HepG2 (cell line): ENCODE results near the gene ACOXL. TPM values are rescaled to one million over a fixed set of nuclear protein-coding genes. Genes with fewer than 3 reads are reported as not detected.

Source experiments
- ATAC-seq: fragments of 200-7000 bp; cut with Tn5 transposase; 3 replicates; pipeline ENCODE4 v1.9.1; 2020; ENCODE audit warnings: mild to moderate bottlenecking, moderate library complexity
- BruUV-seq: library from RNA; stranded (reverse); fragments of 400-500 nt; replicated peaks from 2 replicates; lab custom pipeline; 2021; lab: Mats Ljungman, UMichigan
- CTCF ChIA-PET: fragments of 300-600 bp; formaldehyde crosslinking; extraction: SDS; loops from one replicate; lab custom pipeline; 2021; ENCODE audit warnings: low total read pairs, inconsistent platforms, low intra/inter-chr PET ratio; lab: Yijun Ruan, JAX
- POLR2A ChIA-PET: fragments of 350-600 bp; sonication (Branson Sonifier 250); formaldehyde crosslinking; loops from one replicate; lab custom pipeline; 2020; ENCODE audit warnings: antibody characterized with exemption, inconsistent platforms; lab: Yijun Ruan, JAX
- DNase-seq: peaks from one replicate; pipeline ENCODE4 v3.0.0-alpha.2; 2015; ENCODE audit warnings: low spot score
- FAIRE-seq: peaks from 3 replicates; lab custom pipeline; 2011; peaks lifted over from hg19 to GRCh38; lab: Jason Lieb, UNC
- H2AFZ ChIP-seq: one replicate; pipeline ENCODE4 v1.6.1; 2011; ENCODE audit warnings: low read length, inconsistent platforms
- H3K27ac ChIP-seq: fragments of 300-600 bp; 3 replicates; pipeline ENCODE4 v1.8.0; 2011; ENCODE audit warnings: mixed run types, mild to moderate bottlenecking, mixed read lengths, low read length, inconsistent platforms; ENCODE audit not compliant: insufficient read depth; ENCODE audit errors: extremely low read length
- H3K27me3 ChIP-seq, 2 experiments: fragments of 200-600 bp in 1 of 2; 2 replicates in 1 of 2; 3 replicates in 1 of 2; pipeline versions ENCODE4 v1.6.0 to v1.8.0; 2011; ENCODE audit warnings: low read length in 2 of 2, mild to moderate bottlenecking in 2 of 2, moderate library complexity in 2 of 2, inconsistent platforms in 1 of 2; ENCODE audit not compliant: insufficient read depth in 2 of 2, control insufficient read depth in 1 of 2
- H3K36me3 ChIP-seq, 2 experiments: fragments of 200-600 bp in 1 of 2; replicated peaks in 1 of 2; 2 replicates in 1 of 2; 3 replicates in 1 of 2; pipeline versions ENCODE4 v1.5.1 to v1.8.0; 2011; ENCODE audit warnings: low read length in 2 of 2, inconsistent platforms in 1 of 2; ENCODE audit not compliant: insufficient read depth in 2 of 2, control insufficient read depth in 1 of 2
- H3K4me1 ChIP-seq: 2 replicates; pipeline ENCODE4 v1.5.1; 2012; ENCODE audit warnings: low read length, inconsistent platforms; ENCODE audit not compliant: insufficient read depth
- H3K4me2 ChIP-seq: 2 replicates; pipeline ENCODE4 v1.6.0; 2011; ENCODE audit warnings: low read depth, low read length, inconsistent platforms
- H3K4me3 ChIP-seq, 3 experiments: fragments of 200-600 bp in 1 of 3; sonication (generic), shearing (Covaris generic) in 1 of 3; replicated peaks in 1 of 3; 2 replicates each; pipeline ENCODE4 v1.5.1; 2011 to 2016; ENCODE audit warnings: low read length in 3 of 3, inconsistent platforms in 2 of 3, low read depth in 2 of 3, mild to moderate bottlenecking in 2 of 3, control low read depth in 1 of 3, mixed read lengths in 1 of 3; ENCODE audit not compliant: insufficient read depth in 1 of 3
- H3K79me2 ChIP-seq: one replicate; pipeline ENCODE4 v1.6.1; 2011; ENCODE audit warnings: low read length, inconsistent platforms; ENCODE audit not compliant: insufficient read depth
- H3K9ac ChIP-seq: 2 replicates; pipeline ENCODE4 v1.6.0; 2011; ENCODE audit warnings: mild to moderate bottlenecking, low read depth, low read length, inconsistent platforms; ENCODE audit not compliant: insufficient read depth
- H3K9me3 ChIP-seq: 2 replicates; pipeline ENCODE4 v1.5.1; 2012; ENCODE audit warnings: mild to moderate bottlenecking, low read length
- H4K20me1 ChIP-seq: 2 replicates; pipeline ENCODE4 v1.6.0; 2011; ENCODE audit warnings: inconsistent platforms, mild to moderate bottlenecking, low read length, moderate library complexity; ENCODE audit not compliant: insufficient read depth
- IRF2 ChIP-seq: IDR thresholded peaks from 2 replicates; pipeline ENCODE4 v1.6.1; 2018; ENCODE audit warnings: missing genetic modification reagents, missing compliant biosample characterization
- MAFF ChIP-seq: IDR thresholded peaks from 2 replicates; pipeline ENCODE4 v1.6.1; 2011; ENCODE audit warnings: low read depth, low read length, improper control_type of control experiment
- MAZ ChIP-seq, 2 experiments: sonication (generic) in 1 of 2; formaldehyde crosslinking in 1 of 2; IDR thresholded peaks; 2 replicates each; pipeline versions ENCODE4 v1.5.0 to v1.6.1; 2012 to 2020; ENCODE audit warnings: low read depth in 2 of 2, mild to moderate bottlenecking in 2 of 2, borderline replicate concordance in 1 of 2, improper control_type of control experiment in 1 of 2, low read length in 1 of 2, missing genetic modification reagents in 1 of 2, moderate library complexity in 1 of 2
- MTF2 ChIP-seq: sonication (generic); formaldehyde crosslinking; IDR thresholded peaks from 2 replicates; pipeline ENCODE4 v1.5.0; 2020; ENCODE audit warnings: missing genetic modification reagents, borderline replicate concordance
- NFIB ChIP-seq: sonication (generic); formaldehyde crosslinking; IDR thresholded peaks from 2 replicates; pipeline ENCODE4 v1.9.0; 2021; ENCODE audit warnings: missing genetic modification reagents, mild to moderate bottlenecking, borderline replicate concordance
- NFIC ChIP-seq: IDR thresholded peaks from 2 replicates; pipeline ENCODE4 v1.6.1; 2012; ENCODE audit warnings: mild to moderate bottlenecking, low read length, inconsistent platforms
- PHF21A ChIP-seq: sonication (generic); formaldehyde crosslinking; IDR thresholded peaks from 2 replicates; pipeline ENCODE4 v1.5.0; 2020; ENCODE audit warnings: mild to moderate bottlenecking, missing genetic modification reagents
- TBX2 ChIP-seq: sonication (generic); formaldehyde crosslinking; IDR thresholded peaks from 2 replicates; pipeline ENCODE4 v1.5.0; 2020; ENCODE audit warnings: missing genetic modification reagents, mild to moderate bottlenecking, borderline replicate concordance
- THAP11 ChIP-seq: IDR thresholded peaks from 2 replicates; pipeline ENCODE4 v1.6.1; 2016; ENCODE audit warnings: missing biosample characterization, missing genetic modification reagents
- U2AF1 ChIP-seq: fragments of 200-400 bp; formaldehyde crosslinking; optimal IDR thresholded peaks from 2 replicates; pipeline ENCODE3; 2017; ENCODE audit warnings: mild to moderate bottlenecking, low read depth, low read length
- ZNF333 ChIP-seq: sonication (generic); formaldehyde crosslinking; IDR thresholded peaks from 2 replicates; pipeline ENCODE4 v1.4.0; 2020; ENCODE audit warnings: mild to moderate bottlenecking, missing genetic modification reagents, borderline replicate concordance
- ZNF709 ChIP-seq: sonication (generic); formaldehyde crosslinking; IDR thresholded peaks from 2 replicates; pipeline ENCODE4 v1.5.0; 2020; ENCODE audit warnings: mild to moderate bottlenecking, missing genetic modification reagents
- WGBS: methylation state at CpG from one replicate; pipeline ENCODE4 v1.1.6; 2017; ENCODE audit warnings: low lambda C conversion rate; 5-methylcytosine and 5-hydroxymethylcytosine counted together
- in situ Hi-C: cut with HindIII; loops from 2 replicates; pipeline ENCODE4 v1.10.0; 2017; ENCODE audit warnings: low pct_unique_long_range_greater_than_20kb; ENCODE audit not compliant: extremely low pct_ligation_motif_present
- intact Hi-C: fragments of 100-400 bp; cut with micrococcal nuclease; formaldehyde crosslinking; loops from one replicate; pipeline ENCODE4 v1.10.0; 2022; ENCODE audit not compliant: unreplicated experiment
- polyA plus RNA-seq, 8 experiments: library from polyadenylated mRNA; depleted of rRNA in 3 of 8; stranded (reverse) in 7 of 8; unstranded in 1 of 8; fragments of >200 nt; fragmentation: Illumina TruSeq in 4 of 8; extraction: Trizol in 4 of 8; gene quantifications; 2 replicates each; pipeline versions ENCODE4 v1.2.1 to v1.2.3, GENCODE V29; 2011 to 2016; ENCODE audit warnings: low read depth in 4 of 8, missing spikeins in 1 of 8, mixed read lengths in 1 of 8; ENCODE audit not compliant: insufficient read depth in 1 of 8
- total RNA-seq, 5 experiments: library from RNA; depleted of rRNA; stranded (reverse); fragments of >200 nt; fragmentation: Illumina TruSeq; extraction: Trizol; gene quantifications; 2 replicates each; pipeline ENCODE4 v1.2.3, GENCODE V29; 2016; ENCODE audit warnings: low read depth in 1 of 5
- TF ChIP-seq, protein P1 (sequence below): sonication (generic); formaldehyde crosslinking; IDR thresholded peaks from 2 replicates; pipeline ENCODE4 v1.4.0; 2020; ENCODE audit warnings: missing genetic modification reagents
- TF ChIP-seq, protein P2 (sequence below): sonication (generic); formaldehyde crosslinking; IDR thresholded peaks from 2 replicates; pipeline ENCODE4 v1.4.0; 2020; ENCODE audit warnings: missing genetic modification reagents

The ACOXL gene
- total and polyA plus RNA-seq, 2 of the 13 experiments (the other 11 are each of a cell fraction or from before 2014, with no cell fraction given): not detected

DNA sequence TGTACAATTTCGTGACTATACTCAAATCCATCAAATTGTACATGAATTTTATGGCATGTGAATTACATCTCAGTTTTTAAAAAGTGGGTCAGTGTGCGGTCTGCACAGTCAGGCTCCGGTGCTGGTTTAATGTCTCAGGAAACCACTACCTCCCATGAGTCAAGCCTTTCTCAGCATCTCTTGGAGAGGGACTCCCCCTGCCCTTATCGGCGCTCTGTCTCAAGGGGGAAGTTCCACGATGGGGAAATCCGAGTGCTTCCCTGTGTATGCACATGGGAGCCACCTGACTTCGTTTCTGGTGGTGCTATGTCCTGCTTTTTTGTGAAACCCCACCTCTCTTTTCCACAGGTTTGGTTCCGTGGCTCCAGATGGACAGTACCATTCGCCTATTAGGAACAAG lies 72.5 kb downstream of the ACOXL start:
- Histone ChIP-seq H3K27ac (no peak overlapping the region), H3K4me2 (no peak overlapping the region), H2AFZ (no peak overlapping the region), H3K27me3 (peaks cover 10 to 58% of the 10 kb centered on the region in 2 experiments; a peak in 4 of 5 replicates), H4K20me1 (no peaks in the 10 kb centered on the region; the same call in 1 of the 2 replicates), H3K4me1 (no peaks in the 10 kb centered on the region), H3K79me2 (no peaks in the 10 kb centered on the region), H3K9me3 (no peaks in the 10 kb centered on the region), H3K9ac (no peak overlapping the region), H3K4me3 (no peak overlapping the region), H3K36me3 (no peaks in the 10 kb centered on the region)
- no peak for TF ChIP-seq IRF2 (CRISPR knock-in tag)
- BruUV-seq: no TSS peak
- WGBS: 31% methylated on average over 10 of the region's 10 CpGs
- DNase-seq: no peak
- ChIA-PET POLR2A (no interaction called here), CTCF (no interaction called here)
- FAIRE-seq: no peak
- in situ Hi-C loops (loop anchor here (25.0 kb wide), 1 partner anchor 882 kb away; no protein-coding TSS in a partner anchor), intact Hi-C loops (no loop called here)
- ATAC-seq: no peak

DNA sequence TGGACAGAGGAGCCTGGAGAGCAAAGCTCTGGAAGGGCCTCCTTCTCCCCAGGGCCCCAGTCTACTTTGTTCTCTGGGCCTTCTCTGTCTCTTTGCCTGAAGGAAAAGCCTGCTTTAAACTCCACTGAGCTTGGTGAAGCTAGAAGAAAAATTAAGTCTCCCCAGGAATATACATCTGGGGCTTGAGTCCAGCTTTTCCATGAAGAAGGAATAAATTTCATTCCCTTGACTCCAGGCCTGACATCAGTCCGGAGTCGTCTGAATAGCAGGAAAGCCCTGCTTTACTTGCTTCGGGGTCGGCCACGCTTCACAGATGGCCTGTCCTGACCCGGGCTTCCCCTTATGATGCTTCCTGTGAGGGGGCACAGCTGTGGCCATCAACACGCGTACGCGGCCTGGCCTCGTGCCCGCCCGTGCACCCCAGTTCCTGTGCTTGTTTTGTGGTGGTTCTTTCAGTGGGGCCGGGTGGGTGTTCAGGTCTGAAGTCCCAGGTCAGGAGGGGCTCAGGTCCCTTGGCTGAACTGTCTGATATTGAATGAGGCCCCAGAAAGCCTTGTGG lies 73.6 kb downstream of the ACOXL start:
- ChIA-PET POLR2A (no interaction called here), CTCF (no interaction called here)
- no peak for TF ChIP-seq TBX2 (CRISPR knock-in tag)
- TF ChIP-seq, protein P1, sequence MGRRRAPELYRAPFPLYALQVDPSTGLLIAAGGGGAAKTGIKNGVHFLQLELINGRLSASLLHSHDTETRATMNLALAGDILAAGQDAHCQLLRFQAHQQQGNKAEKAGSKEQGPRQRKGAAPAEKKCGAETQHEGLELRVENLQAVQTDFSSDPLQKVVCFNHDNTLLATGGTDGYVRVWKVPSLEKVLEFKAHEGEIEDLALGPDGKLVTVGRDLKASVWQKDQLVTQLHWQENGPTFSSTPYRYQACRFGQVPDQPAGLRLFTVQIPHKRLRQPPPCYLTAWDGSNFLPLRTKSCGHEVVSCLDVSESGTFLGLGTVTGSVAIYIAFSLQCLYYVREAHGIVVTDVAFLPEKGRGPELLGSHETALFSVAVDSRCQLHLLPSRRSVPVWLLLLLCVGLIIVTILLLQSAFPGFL: no peak
- TF ChIP-seq, protein P2, sequence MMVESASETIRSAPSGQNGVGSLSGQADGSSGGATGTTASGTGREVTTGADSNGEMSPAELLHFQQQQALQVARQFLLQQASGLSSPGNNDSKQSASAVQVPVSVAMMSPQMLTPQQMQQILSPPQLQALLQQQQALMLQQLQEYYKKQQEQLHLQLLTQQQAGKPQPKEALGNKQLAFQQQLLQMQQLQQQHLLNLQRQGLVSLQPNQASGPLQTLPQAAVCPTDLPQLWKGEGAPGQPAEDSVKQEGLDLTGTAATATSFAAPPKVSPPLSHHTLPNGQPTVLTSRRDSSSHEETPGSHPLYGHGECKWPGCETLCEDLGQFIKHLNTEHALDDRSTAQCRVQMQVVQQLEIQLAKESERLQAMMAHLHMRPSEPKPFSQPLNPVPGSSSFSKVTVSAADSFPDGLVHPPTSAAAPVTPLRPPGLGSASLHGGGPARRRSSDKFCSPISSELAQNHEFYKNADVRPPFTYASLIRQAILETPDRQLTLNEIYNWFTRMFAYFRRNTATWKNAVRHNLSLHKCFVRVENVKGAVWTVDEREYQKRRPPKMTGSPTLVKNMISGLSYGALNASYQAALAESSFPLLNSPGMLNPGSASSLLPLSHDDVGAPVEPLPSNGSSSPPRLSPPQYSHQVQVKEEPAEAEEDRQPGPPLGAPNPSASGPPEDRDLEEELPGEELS (CRISPR knock-in tag): no peak
- no peak for TF ChIP-seq NFIC
- TF ChIP-seq ZNF333: no peak
- TF ChIP-seq MTF2: no peak
- TF ChIP-seq PHF21A (CRISPR knock-in tag): no peak
- no peak for TF ChIP-seq THAP11
- no peak for TF ChIP-seq U2AF1
- TF ChIP-seq NFIB (CRISPR knock-in tag): no peak
- TF ChIP-seq MAFF: no peak
- no peak for TF ChIP-seq ZNF709 (CRISPR knock-in tag)
- TF ChIP-seq MAZ (IDR thresholded peaks at IDR 0.05; ENCODE audit: borderline replicate concordance, low read depth, low read length): no peak
- no peak for TF ChIP-seq MAZ (CRISPR knock-in tag; IDR thresholded peaks at IDR 0.05; ENCODE audit: low read depth)
- no peak; the same call in 2 of the 3 replicates for ATAC-seq
- BruUV-seq: no TSS peak
- Histone ChIP-seq H3K4me1 (no peaks in the 10 kb centered on the region), H3K27ac (no peak overlapping the region), H3K36me3 (no peaks in the 10 kb centered on the region), H3K27me3 (peaks cover 10 to 57% of the 10 kb centered on the region in 2 experiments; a peak in 4 of 5 replicates), H3K79me2 (no peaks in the 10 kb centered on the region), H3K9ac (no peak overlapping the region), H3K4me2 (no peak overlapping the region), H3K4me3 (no peak overlapping the region), H2AFZ (no peak overlapping the region), H4K20me1 (no peaks in the 10 kb centered on the region; the same call in 1 of the 2 replicates), H3K9me3 (no peaks in the 10 kb centered on the region)
- intact Hi-C loops: no loop called here
- in situ Hi-C loops: loop anchor here (25.0 kb wide), 1 partner anchor 881 kb away; no protein-coding TSS in a partner anchor
- WGBS: 58% methylated on average over 14 of the region's 14 CpGs
- no peak for DNase-seq
- FAIRE-seq: no peak
